Measurements from ENCODE around the gene MBNL2. TPM values are rescaled to one million over a fixed set of nuclear protein-coding genes. Genes with fewer than 3 reads are reported as not detected.

MBNL2 gene
- total and polyA plus RNA-seq, 2 of the 13 experiments (the other 11 are each of a cell fraction or from before 2014, with no cell fraction given), result 30.8 to 59.0 TPM

GRCh38 chr13:97288486-97288900 lies 66.4 kb downstream of the MBNL2 start (continued):
- no peak for TF ChIP-seq ZNF781 (CRISPR knock-in tag; IDR thresholded peaks at IDR 0.05; ENCODE audit: borderline replicate concordance, not compliant biosample characterization)
- TF ChIP-seq DMAP1 (CRISPR knock-in tag; IDR thresholded peaks at IDR 0.05), result no peak
- no peak for TF ChIP-seq SIN3B (IDR thresholded peaks at IDR 0.05; ENCODE audit: low read length)
- no peak for TF ChIP-seq ZC3H13 (CRISPR knock-in tag; IDR thresholded peaks at IDR 0.05)
- no peak for TF ChIP-seq SALL2 (CRISPR knock-in tag; IDR thresholded peaks at IDR 0.05)
- TF ChIP-seq FOXK1 (CRISPR knock-in tag; IDR thresholded peaks at IDR 0.05; ENCODE audit: borderline replicate concordance, low read depth), result no peak
- TF ChIP-seq POLR2A (IDR thresholded peaks at IDR 0.05; ENCODE audit: insufficient read depth in 1 of 2, low read depth in 2 of 2, low read length in 2 of 2), result 0 out of 4 replicates have a peak, but pooled peaks of 1 of the 2 experiments have one; percentile 23
- TF ChIP-seq ZNF343 (CRISPR knock-in tag; IDR thresholded peaks at IDR 0.05), result no peak
- TF ChIP-seq NAIF1 (CRISPR knock-in tag; IDR thresholded peaks at IDR 0.05; ENCODE audit: borderline replicate concordance), result no peak
- TF ChIP-seq ELF4 (CRISPR knock-in tag; IDR thresholded peaks at IDR 0.05; ENCODE audit: borderline replicate concordance), result no peak
- no peak for TF ChIP-seq ZNF614 (CRISPR knock-in tag; IDR thresholded peaks at IDR 0.05; ENCODE audit: borderline replicate concordance)
- no peak for TF ChIP-seq ZNF44 (CRISPR knock-in tag; IDR thresholded peaks at IDR 0.05)
- TF ChIP-seq ZNF766 (CRISPR knock-in tag; IDR thresholded peaks at IDR 0.05; ENCODE audit: borderline replicate concordance), result no peak
- TF ChIP-seq ZNF747 (CRISPR knock-in tag; IDR thresholded peaks at IDR 0.05; ENCODE audit: borderline replicate concordance), result no peak
- TF ChIP-seq ZNF616 (CRISPR knock-in tag; IDR thresholded peaks at IDR 0.05; ENCODE audit: low read depth), result no peak
- no peak for TF ChIP-seq ZNF879 (CRISPR knock-in tag; IDR thresholded peaks at IDR 0.05)
- TF ChIP-seq ZBTB34 (CRISPR knock-in tag; IDR thresholded peaks at IDR 0.05), result no peak
- no peak for TF ChIP-seq REST (IDR thresholded peaks at IDR 0.05; ENCODE audit: borderline replicate concordance in 1 of 2, low read depth in 1 of 2, low read length in 2 of 2)
- TF ChIP-seq SIN3A (IDR thresholded peaks at IDR 0.05; ENCODE audit: borderline replicate concordance, low read depth, low read length), result no peak
- no peak for TF ChIP-seq ZNF180 (CRISPR knock-in tag; IDR thresholded peaks at IDR 0.05; ENCODE audit: borderline replicate concordance, low read depth)
- TF ChIP-seq ZNF83 (CRISPR knock-in tag; IDR thresholded peaks at IDR 0.05; ENCODE audit: borderline replicate concordance), result no peak
- TF ChIP-seq NPAS2 (CRISPR knock-in tag; IDR thresholded peaks at IDR 0.05; ENCODE audit: borderline replicate concordance), result no peak
- no peak for TF ChIP-seq TBX2 (CRISPR knock-in tag; IDR thresholded peaks at IDR 0.05; ENCODE audit: borderline replicate concordance)
- TF ChIP-seq GPN1 (CRISPR knock-in tag; IDR thresholded peaks at IDR 0.05; ENCODE audit: borderline replicate concordance), result no peak
- no peak for TF ChIP-seq ZNF337 (CRISPR knock-in tag; IDR thresholded peaks at IDR 0.05; ENCODE audit: borderline replicate concordance, low read depth)
- no peak for TF ChIP-seq ELF1 (CRISPR knock-in tag; IDR thresholded peaks at IDR 0.05)
